Prostate gland (tissue), 2 donors: ENCODE measurements around the gene NR6A1.

ENCODE experiments used
- POLR2A ChIP-seq: fragments of 450-650 bp; IDR thresholded peaks from one replicate; pipeline ENCODE4 v1.6.1; 2016; ENCODE audit warnings: antibody characterized with exemption, mild to moderate bottlenecking
- POLR2AphosphoS5 ChIP-seq: sonication (generic); formaldehyde crosslinking; IDR thresholded peaks from one replicate; pipeline ENCODE4 v1.6.1; 2017; ENCODE audit warnings: antibody characterized with exemption
- TF ChIP-seq, protein P1 (sequence below), 4 experiments: fragments of 200-600 bp in 2 of 4; fragments of 450-650 bp in 2 of 4; sonication (generic) in 2 of 4; IDR thresholded peaks; 1 replicate in 3 of 4; 2 replicates in 1 of 4; pipeline ENCODE4 v1.5.1; 2016 to 2019; ENCODE audit warnings: antibody characterized with exemption in 4 of 4, mild to moderate bottlenecking in 2 of 4, moderate library complexity in 2 of 4

DNA sequence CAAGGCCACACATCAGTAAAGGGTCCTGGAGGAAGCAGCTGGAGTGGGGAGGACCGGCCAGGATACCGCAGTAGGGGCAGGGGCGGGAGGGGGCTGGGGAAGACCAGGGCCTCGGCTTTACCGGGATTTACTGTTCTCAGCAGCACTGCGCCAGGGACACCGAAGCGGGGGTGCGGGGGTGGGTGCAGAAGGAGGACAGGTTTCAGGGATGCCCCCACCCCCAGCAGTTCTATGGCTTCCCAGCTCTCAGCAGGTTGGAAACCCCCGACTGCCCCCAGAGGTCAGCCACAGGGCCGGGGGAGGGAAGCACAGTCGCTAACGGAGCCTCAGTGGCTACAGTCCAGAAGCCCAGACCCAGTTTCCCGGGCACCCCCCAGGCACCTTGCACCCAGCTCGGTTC is 285.2 kb downstream of the NR6A1 start:
- TF ChIP-seq, protein P1, sequence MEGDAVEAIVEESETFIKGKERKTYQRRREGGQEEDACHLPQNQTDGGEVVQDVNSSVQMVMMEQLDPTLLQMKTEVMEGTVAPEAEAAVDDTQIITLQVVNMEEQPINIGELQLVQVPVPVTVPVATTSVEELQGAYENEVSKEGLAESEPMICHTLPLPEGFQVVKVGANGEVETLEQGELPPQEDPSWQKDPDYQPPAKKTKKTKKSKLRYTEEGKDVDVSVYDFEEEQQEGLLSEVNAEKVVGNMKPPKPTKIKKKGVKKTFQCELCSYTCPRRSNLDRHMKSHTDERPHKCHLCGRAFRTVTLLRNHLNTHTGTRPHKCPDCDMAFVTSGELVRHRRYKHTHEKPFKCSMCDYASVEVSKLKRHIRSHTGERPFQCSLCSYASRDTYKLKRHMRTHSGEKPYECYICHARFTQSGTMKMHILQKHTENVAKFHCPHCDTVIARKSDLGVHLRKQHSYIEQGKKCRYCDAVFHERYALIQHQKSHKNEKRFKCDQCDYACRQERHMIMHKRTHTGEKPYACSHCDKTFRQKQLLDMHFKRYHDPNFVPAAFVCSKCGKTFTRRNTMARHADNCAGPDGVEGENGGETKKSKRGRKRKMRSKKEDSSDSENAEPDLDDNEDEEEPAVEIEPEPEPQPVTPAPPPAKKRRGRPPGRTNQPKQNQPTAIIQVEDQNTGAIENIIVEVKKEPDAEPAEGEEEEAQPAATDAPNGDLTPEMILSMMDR (IDR thresholded peaks at IDR 0.05), result no peak
- no peak for TF ChIP-seq POLR2AphosphoS5
- TF ChIP-seq POLR2A, result no peak
